A549 (cell line): ENCODE measurements around the gene USP54. TPM values are rescaled to one million over a fixed set of nuclear protein-coding genes. Genes with fewer than 3 reads are reported as not detected.

Source experiments
- ATAC-seq, 2 experiments: fragments of 200-7000 bp in 1 of 2; fragments of >200 bp in 1 of 2; cut with Nextera tagmentation in 1 of 2; cut with Tn5 transposase in 1 of 2; 3 replicates each; pipeline versions ENCODE4 v1.8.0 to v1.9.1; 2018 to 2020; ENCODE audit warnings: mild to moderate bottlenecking in 1 of 2, moderate library complexity in 1 of 2
- CTCF ChIA-PET: fragments of 300-600 bp; sonication (Branson Sonifier 250); formaldehyde crosslinking; extraction: SDS; loops from one replicate; lab custom pipeline; 2021; ENCODE audit warnings: antibody characterized with exemption, inconsistent platforms; lab: Yijun Ruan, JAX
- POLR2A ChIA-PET: fragments of 350-600 bp; formaldehyde crosslinking; extraction: SDS; loops from one replicate; lab custom pipeline; 2021; ENCODE audit warnings: antibody characterized with exemption, inconsistent platforms; lab: Yijun Ruan, JAX
- DNase-seq, 2 experiments: peaks; one replicate each; pipeline versions ENCODE4 v3.0.0 to v3.0.0-alpha.2; 2011 to 2016; ENCODE audit warnings: low read depth in 1 of 2, low spot score in 1 of 2
- FAIRE-seq: peaks from 2 replicates; lab custom pipeline; 2011; peaks lifted over from hg19 to GRCh38; lab: Jason Lieb, UNC
- H3K27ac ChIP-seq, 2 experiments: fragments of >200 bp; sonication (Bioruptor Twin); formaldehyde crosslinking; 3 replicates each; pipeline ENCODE4 v1.5.1; 2016 to 2017
- H3K4me1 ChIP-seq: fragments of >200 bp; sonication (Bioruptor Twin); formaldehyde crosslinking; 3 replicates; pipeline ENCODE4 v1.6.1; 2016
- H3K4me2 ChIP-seq: fragments of >200 bp; sonication (Bioruptor Twin); formaldehyde crosslinking; 3 replicates; pipeline ENCODE4 v1.6.1; 2016
- H3K4me3 ChIP-seq: fragments of >200 bp; sonication (Bioruptor Twin); formaldehyde crosslinking; 3 replicates; pipeline ENCODE4 v1.5.1; 2016
- H3K9me3 ChIP-seq: fragments of >200 bp; sonication (Bioruptor Twin); formaldehyde crosslinking; 3 replicates; pipeline ENCODE4 v1.6.1; 2016
- BCL3 ChIP-seq: fragments of >200 bp; sonication (Bioruptor Twin); formaldehyde crosslinking; IDR thresholded peaks from 3 replicates; pipeline ENCODE4 v1.6.1; 2016
- CBX8 ChIP-seq: fragments of 200-600 bp; sonication (generic); IDR thresholded peaks from 2 replicates; pipeline ENCODE4 v1.6.1; 2016
- CEBPB ChIP-seq, 2 experiments: fragments of >200 bp in 1 of 2; sonication (Bioruptor Twin) in 1 of 2; formaldehyde crosslinking in 1 of 2; IDR thresholded peaks; 2 replicates each; pipeline ENCODE4 v1.6.1; 2012 to 2016
- CHD2 ChIP-seq: fragments of 150-350 bp; IDR thresholded peaks from 2 replicates; pipeline ENCODE4 v1.6.1; 2014; ENCODE audit warnings: low read length; ENCODE audit not compliant: partially characterized antibody
- CHD4 ChIP-seq: fragments of 200-600 bp; sonication (generic); IDR thresholded peaks from 2 replicates; pipeline ENCODE4 v1.6.1; 2016; ENCODE audit warnings: antibody characterized with exemption, mild to moderate bottlenecking, borderline replicate concordance
- ELK1 ChIP-seq: fragments of 150-350 bp; IDR thresholded peaks from 2 replicates; pipeline ENCODE4 v1.6.1; 2014; ENCODE audit warnings: low read depth, mild to moderate bottlenecking, low read length
- EP300 ChIP-seq, 2 experiments: fragments of >200 bp; sonication (Bioruptor Twin); formaldehyde crosslinking; IDR thresholded peaks; 2 replicates in 1 of 2; 3 replicates in 1 of 2; pipeline ENCODE4 v1.6.1; 2016 to 2017
- ESRRA ChIP-seq: fragments of 150-350 bp; IDR thresholded peaks from 2 replicates; pipeline ENCODE4 v1.6.1; 2014; ENCODE audit warnings: mild to moderate bottlenecking, low read length, borderline replicate concordance
- FOSB ChIP-seq: fragments of 250-450 bp; sonication (Bioruptor Pico); IDR thresholded peaks from 2 replicates; pipeline ENCODE4 v1.5.0; 2020; ENCODE audit warnings: mild to moderate bottlenecking, moderate library complexity
- FOSL2 ChIP-seq, 2 experiments: fragments of 450-650 bp in 1 of 2; fragments of >200 bp in 1 of 2; sonication (Bioruptor Twin) in 1 of 2; formaldehyde crosslinking; IDR thresholded peaks; 2 replicates each; pipeline versions ENCODE4 v1.5.0 to v1.6.1; 2016 to 2020; ENCODE audit warnings: mild to moderate bottlenecking in 1 of 2, moderate library complexity in 1 of 2
- HDAC2 ChIP-seq: fragments of 200-600 bp; sonication (generic); IDR thresholded peaks from 2 replicates; pipeline ENCODE4 v1.6.1; 2016
- HEYL ChIP-seq: fragments of 250-450 bp; sonication (Bioruptor Pico); IDR thresholded peaks from 2 replicates; pipeline ENCODE4 v1.8.0; 2021; ENCODE audit warnings: mild to moderate bottlenecking, moderate library complexity
- HOXA7 ChIP-seq: fragments of 250-450 bp; sonication (Bioruptor Pico); IDR thresholded peaks from 2 replicates; pipeline ENCODE4 v1.5.0; 2020; ENCODE audit warnings: mild to moderate bottlenecking, moderate library complexity
- HOXB5 ChIP-seq: fragments of 250-450 bp; sonication (Bioruptor Pico); IDR thresholded peaks from 2 replicates; pipeline ENCODE4 v1.5.0; 2020; ENCODE audit warnings: mild to moderate bottlenecking, moderate library complexity
- JUNB ChIP-seq: fragments of >200 bp; sonication (Bioruptor Twin); formaldehyde crosslinking; IDR thresholded peaks from 2 replicates; pipeline ENCODE4 v1.6.1; 2016
- NPAS2 ChIP-seq: fragments of 250-450 bp; sonication (Bioruptor Pico); IDR thresholded peaks from 2 replicates; pipeline ENCODE4 v1.8.0; 2022; ENCODE audit warnings: mild to moderate bottlenecking, moderate library complexity, borderline replicate concordance
- PHF8 ChIP-seq: fragments of 200-600 bp; sonication (generic); IDR thresholded peaks from 2 replicates; pipeline ENCODE4 v1.6.1; 2016; ENCODE audit warnings: low read depth, mild to moderate bottlenecking, antibody characterized with exemption, moderate library complexity, borderline replicate concordance
- POLR2AphosphoS2 ChIP-seq: conservative IDR thresholded peaks from 2 replicates; pipeline ENCODE4 v1.6.1; 2012; ENCODE audit warnings: low read length, improper control_type of control experiment, inconsistent platforms
- RCOR1 ChIP-seq: fragments of 150-350 bp; IDR thresholded peaks from 2 replicates; pipeline ENCODE4 v1.6.1; 2014; ENCODE audit warnings: antibody characterized with exemption, low read length, low read depth
- RNF2 ChIP-seq: fragments of 200-600 bp; sonication (generic); IDR thresholded peaks from 2 replicates; pipeline ENCODE4 v1.6.1; 2016; ENCODE audit warnings: low read depth, mild to moderate bottlenecking, antibody characterized with exemption, moderate library complexity, borderline replicate concordance
- TFCP2L1 ChIP-seq: fragments of 250-450 bp; sonication (Bioruptor Pico); IDR thresholded peaks from 2 replicates; pipeline ENCODE4 v1.5.0; 2021; ENCODE audit warnings: mild to moderate bottlenecking
- ZC3H11A ChIP-seq: fragments of 450-650 bp; IDR thresholded peaks from 2 replicates; pipeline ENCODE4 v1.6.1; 2014; ENCODE audit warnings: antibody characterized with exemption, mild to moderate bottlenecking
- ZFP36 ChIP-seq: fragments of 450-650 bp; IDR thresholded peaks from 2 replicates; pipeline ENCODE4 v1.6.1; 2014; ENCODE audit warnings: borderline replicate concordance; ENCODE audit not compliant: partially characterized antibody
- WGBS: methylation state at CpG from one replicate; pipeline ENCODE4 v1.1.6; 2017; ENCODE audit errors: missing lambda C conversion rate; 5-methylcytosine and 5-hydroxymethylcytosine counted together
- polyA plus RNA-seq, 4 experiments: library from polyadenylated mRNA; depleted of rRNA in 3 of 4; stranded (reverse); fragments of >200 nt; fragmentation: RNase III in 1 of 4; extraction: RNeasy Plus Mini Kit Qiagen cat#74134 plus additional on column Dnase treatment in 1 of 4; gene quantifications; 2 replicates in 3 of 4; 3 replicates in 1 of 4; pipeline ENCODE4 v1.2.3, GENCODE V29; 2011 to 2017
- TF ChIP-seq, protein P1 (sequence below): fragments of 250-450 bp; sonication (Bioruptor Pico); IDR thresholded peaks from 2 replicates; pipeline ENCODE4 v1.5.0; 2020; ENCODE audit warnings: low read depth, mild to moderate bottlenecking, moderate library complexity
- TF ChIP-seq, protein P2 (sequence below): fragments of 200-600 bp; sonication (generic); IDR thresholded peaks from 2 replicates; pipeline ENCODE4 v1.6.1; 2016; ENCODE audit warnings: antibody characterized with exemption, mild to moderate bottlenecking, moderate library complexity
- TF ChIP-seq, protein P3 (sequence below): fragments of >200 bp; sonication (Bioruptor Twin); formaldehyde crosslinking; IDR thresholded peaks from 3 replicates; pipeline ENCODE4 v1.5.1; 2016

Gene USP54
- polyA plus RNA-seq, 2 of the 4 experiments (the other 2 are of a cell fraction): 8.8 to 32.5 TPM

GRCh38 chr10:73506491-73506890 is 84.7 kb downstream of the USP54 start:
- ATAC-seq (no peak), FAIRE-seq (no peak), DNase-seq (no peak)
- no peak overlapping the region for H3K27ac ChIP-seq
- CTCF ChIA-PET: interaction anchor here (1.7 kb wide), 1 partner anchor 138 kb away, joined by 7 read pairs; no protein-coding TSS in a partner anchor
- H3K9me3 ChIP-seq: no peaks in the 10 kb centered on the region
- H3K4me3 ChIP-seq: no peak overlapping the region
- WGBS: 68% methylated on average over 1 of the region's 1 CpG
- H3K4me2 ChIP-seq: no peak overlapping the region
- TF ChIP-seq NPAS2 (CRISPR knock-in tag) (no peak), ZFP36 (no peak), ZC3H11A (no peak), RNF2 (no peak), RCOR1 (no peak), POLR2AphosphoS2 (no peak), CEBPB (IDR thresholded peaks at IDR 0.05) (no peak), HOXB5 (CRISPR knock-in tag) (no peak), PHF8 (no peak), HDAC2 (no peak), HOXA7 (CRISPR knock-in tag) (no peak), TFCP2L1 (no peak), HEYL (CRISPR knock-in tag) (no peak), BCL3 (no peak), EP300 (IDR thresholded peaks at IDR 0.05) (no peak), ELK1 (no peak), JUNB (no peak), CHD2 (no peak)
- TF ChIP-seq, protein P1, sequence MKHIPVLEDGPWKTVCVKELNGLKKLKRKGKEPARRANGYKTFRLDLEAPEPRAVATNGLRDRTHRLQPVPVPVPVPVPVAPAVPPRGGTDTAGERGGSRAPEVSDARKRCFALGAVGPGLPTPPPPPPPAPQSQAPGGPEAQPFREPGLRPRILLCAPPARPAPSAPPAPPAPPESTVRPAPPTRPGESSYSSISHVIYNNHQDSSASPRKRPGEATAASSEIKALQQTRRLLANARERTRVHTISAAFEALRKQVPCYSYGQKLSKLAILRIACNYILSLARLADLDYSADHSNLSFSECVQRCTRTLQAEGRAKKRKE (CRISPR knock-in tag): no peak
- TF ChIP-seq, all 56 proteins: peak for 0
- H3K4me1 ChIP-seq: no peaks in the 10 kb centered on the region
- POLR2A ChIA-PET: no interaction called here

GRCh38 chr10:73506074-73506473 is 85.1 kb downstream of the USP54 start:
- Histone ChIP-seq H3K4me2 (no peak overlapping the region), H3K4me1 (no peaks in the 10 kb centered on the region), H3K9me3 (no peaks in the 10 kb centered on the region), H3K27ac (no peak overlapping the region), H3K4me3 (no peak overlapping the region)
- FAIRE-seq: no peak
- ATAC-seq: no peak
- CTCF ChIA-PET: interaction anchor here (0.6 to 1.7 kb wide), 2 partner anchors 9 to 139 kb away, joined by 3 to 7 read pairs; no protein-coding TSS in a partner anchor
- TF ChIP-seq PHF8 (no peak), BCL3 (no peak), FOSB (CRISPR knock-in tag) (no peak), FOSL2 (IDR thresholded peaks at IDR 0.05) (no peak), FOSL2 (CRISPR knock-in tag; IDR thresholded peaks at IDR 0.05) (no peak), CBX8 (no peak), RNF2 (no peak), ESRRA (no peak), CHD4 (no peak), ELK1 (no peak)
- TF ChIP-seq, protein P2, sequence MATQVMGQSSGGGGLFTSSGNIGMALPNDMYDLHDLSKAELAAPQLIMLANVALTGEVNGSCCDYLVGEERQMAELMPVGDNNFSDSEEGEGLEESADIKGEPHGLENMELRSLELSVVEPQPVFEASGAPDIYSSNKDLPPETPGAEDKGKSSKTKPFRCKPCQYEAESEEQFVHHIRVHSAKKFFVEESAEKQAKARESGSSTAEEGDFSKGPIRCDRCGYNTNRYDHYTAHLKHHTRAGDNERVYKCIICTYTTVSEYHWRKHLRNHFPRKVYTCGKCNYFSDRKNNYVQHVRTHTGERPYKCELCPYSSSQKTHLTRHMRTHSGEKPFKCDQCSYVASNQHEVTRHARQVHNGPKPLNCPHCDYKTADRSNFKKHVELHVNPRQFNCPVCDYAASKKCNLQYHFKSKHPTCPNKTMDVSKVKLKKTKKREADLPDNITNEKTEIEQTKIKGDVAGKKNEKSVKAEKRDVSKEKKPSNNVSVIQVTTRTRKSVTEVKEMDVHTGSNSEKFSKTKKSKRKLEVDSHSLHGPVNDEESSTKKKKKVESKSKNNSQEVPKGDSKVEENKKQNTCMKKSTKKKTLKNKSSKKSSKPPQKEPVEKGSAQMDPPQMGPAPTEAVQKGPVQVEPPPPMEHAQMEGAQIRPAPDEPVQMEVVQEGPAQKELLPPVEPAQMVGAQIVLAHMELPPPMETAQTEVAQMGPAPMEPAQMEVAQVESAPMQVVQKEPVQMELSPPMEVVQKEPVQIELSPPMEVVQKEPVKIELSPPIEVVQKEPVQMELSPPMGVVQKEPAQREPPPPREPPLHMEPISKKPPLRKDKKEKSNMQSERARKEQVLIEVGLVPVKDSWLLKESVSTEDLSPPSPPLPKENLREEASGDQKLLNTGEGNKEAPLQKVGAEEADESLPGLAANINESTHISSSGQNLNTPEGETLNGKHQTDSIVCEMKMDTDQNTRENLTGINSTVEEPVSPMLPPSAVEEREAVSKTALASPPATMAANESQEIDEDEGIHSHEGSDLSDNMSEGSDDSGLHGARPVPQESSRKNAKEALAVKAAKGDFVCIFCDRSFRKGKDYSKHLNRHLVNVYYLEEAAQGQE: no peak
- TF ChIP-seq, protein P3, sequence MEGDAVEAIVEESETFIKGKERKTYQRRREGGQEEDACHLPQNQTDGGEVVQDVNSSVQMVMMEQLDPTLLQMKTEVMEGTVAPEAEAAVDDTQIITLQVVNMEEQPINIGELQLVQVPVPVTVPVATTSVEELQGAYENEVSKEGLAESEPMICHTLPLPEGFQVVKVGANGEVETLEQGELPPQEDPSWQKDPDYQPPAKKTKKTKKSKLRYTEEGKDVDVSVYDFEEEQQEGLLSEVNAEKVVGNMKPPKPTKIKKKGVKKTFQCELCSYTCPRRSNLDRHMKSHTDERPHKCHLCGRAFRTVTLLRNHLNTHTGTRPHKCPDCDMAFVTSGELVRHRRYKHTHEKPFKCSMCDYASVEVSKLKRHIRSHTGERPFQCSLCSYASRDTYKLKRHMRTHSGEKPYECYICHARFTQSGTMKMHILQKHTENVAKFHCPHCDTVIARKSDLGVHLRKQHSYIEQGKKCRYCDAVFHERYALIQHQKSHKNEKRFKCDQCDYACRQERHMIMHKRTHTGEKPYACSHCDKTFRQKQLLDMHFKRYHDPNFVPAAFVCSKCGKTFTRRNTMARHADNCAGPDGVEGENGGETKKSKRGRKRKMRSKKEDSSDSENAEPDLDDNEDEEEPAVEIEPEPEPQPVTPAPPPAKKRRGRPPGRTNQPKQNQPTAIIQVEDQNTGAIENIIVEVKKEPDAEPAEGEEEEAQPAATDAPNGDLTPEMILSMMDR: no peak
- POLR2A ChIA-PET: no interaction called here
- DNase-seq: no peak
